HG03066 (cell line): Measurements from ENCODE around the gene RHEB.

Experiments used
- ATAC-seq: cut with Tn5 transposase; IDR thresholded peaks from one replicate; pipeline ENCODE4 v1.9.1; 2021; ENCODE audit warnings: low read depth; ENCODE audit not compliant: unreplicated experiment

The RHEB gene

GRCh38 chr7:151505433-151505832 lies 14.3 kb downstream of the RHEB start:
- ATAC-seq: no peak

GRCh38 chr7:151504715-151505326 lies 14.9 kb downstream of the RHEB start:
- ATAC-seq: no peak

GRCh38 chr7:151503902-151504714 lies 15.6 kb downstream of the RHEB start:
- no peak for ATAC-seq

- ATAC-seq: no peak
These were observed 18.0 kb downstream of the RHEB start for GRCh38 chr7:151501676-151502075.

- ATAC-seq: no peak
These were observed 21.2 kb downstream of the RHEB start for GRCh38 chr7:151498495-151498894.

- no peak for ATAC-seq
These were observed 22.3 kb downstream of the RHEB start for GRCh38 chr7:151497306-151497871.

GRCh38 chr7:151495360-151495759 lies 24.3 kb downstream of the RHEB start:
- ATAC-seq: no peak

- no peak for ATAC-seq
These were observed 25.1 kb downstream of the RHEB start for GRCh38 chr7:151494298-151495284.

GRCh38 chr7:151493083-151493482 lies 26.6 kb downstream of the RHEB start:
- no peak for ATAC-seq

- ATAC-seq: no peak
These were observed 27.8 kb downstream of the RHEB start for GRCh38 chr7:151491859-151492258.

- ATAC-seq: no peak
These were observed 29.1 kb downstream of the RHEB start for GRCh38 chr7:151490456-151491105.

- ATAC-seq: no peak
These were observed 30.2 kb downstream of the RHEB start for GRCh38 chr7:151489498-151489897.

GRCh38 chr7:151488096-151488495 lies 31.6 kb downstream of the RHEB start:
- ATAC-seq: no peak

GRCh38 chr7:151487228-151487627 lies 32.5 kb downstream of the RHEB start:
- no peak for ATAC-seq

- ATAC-seq: no peak
These were observed 33.6 kb downstream of the RHEB start for GRCh38 chr7:151486074-151486473.

- no peak for ATAC-seq
These were observed 34.6 kb downstream of the RHEB start for GRCh38 chr7:151484971-151485707.

- no peak for ATAC-seq
These were observed 36.0 kb downstream of the RHEB start for GRCh38 chr7:151483711-151483983.

- no peak for ATAC-seq
These were observed 36.6 kb downstream of the RHEB start for GRCh38 chr7:151482883-151483710.
